SKM-1 (cell line): ENCODE results near the gene DTNA.

Source experiments
- DNase-seq: peaks from one replicate; lab custom pipeline; 2025; ENCODE audit not compliant: unreplicated experiment; lab: John Stamatoyannopoulos, UW

DTNA gene

DNA sequence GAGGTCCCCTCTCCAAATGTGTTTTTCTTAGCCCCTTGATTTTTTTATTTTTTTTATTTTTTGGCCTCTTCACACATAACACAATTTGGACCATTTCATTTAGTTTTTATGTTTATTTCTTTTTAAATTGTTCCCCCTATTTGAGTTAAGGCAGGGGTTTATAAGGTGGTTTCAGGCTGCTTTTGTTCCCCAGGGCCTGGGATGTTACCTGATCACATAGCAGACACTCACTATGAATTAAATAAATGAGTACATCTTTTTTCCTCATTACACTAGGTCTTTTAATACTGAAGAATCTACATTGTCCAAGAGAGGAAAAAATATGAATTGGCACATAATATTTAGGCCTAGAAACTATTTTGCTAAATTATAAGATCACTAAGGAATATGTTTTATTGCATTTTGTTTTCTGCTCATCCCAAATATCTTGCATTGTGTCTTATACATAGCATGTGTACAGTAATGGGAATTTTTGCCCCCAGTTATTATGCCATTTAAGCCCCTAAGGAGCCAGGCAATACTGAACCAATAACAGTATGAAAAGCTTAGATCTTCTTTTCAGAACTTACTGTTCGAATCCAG lies 218.7 kb downstream of the DTNA start:
- no peak for DNase-seq

GRCh38 chr18:34929336-34929780 lies 219.3 kb downstream of the DTNA start:
- DNase-seq: no peak

- no peak for DNase-seq
These were observed 222.3 kb downstream of the DTNA start for GRCh38 chr18:34932363-34932762.

- DNase-seq: no peak
These were observed 222.8 kb downstream of the DTNA start for GRCh38 chr18:34932792-34933466.

DNA sequence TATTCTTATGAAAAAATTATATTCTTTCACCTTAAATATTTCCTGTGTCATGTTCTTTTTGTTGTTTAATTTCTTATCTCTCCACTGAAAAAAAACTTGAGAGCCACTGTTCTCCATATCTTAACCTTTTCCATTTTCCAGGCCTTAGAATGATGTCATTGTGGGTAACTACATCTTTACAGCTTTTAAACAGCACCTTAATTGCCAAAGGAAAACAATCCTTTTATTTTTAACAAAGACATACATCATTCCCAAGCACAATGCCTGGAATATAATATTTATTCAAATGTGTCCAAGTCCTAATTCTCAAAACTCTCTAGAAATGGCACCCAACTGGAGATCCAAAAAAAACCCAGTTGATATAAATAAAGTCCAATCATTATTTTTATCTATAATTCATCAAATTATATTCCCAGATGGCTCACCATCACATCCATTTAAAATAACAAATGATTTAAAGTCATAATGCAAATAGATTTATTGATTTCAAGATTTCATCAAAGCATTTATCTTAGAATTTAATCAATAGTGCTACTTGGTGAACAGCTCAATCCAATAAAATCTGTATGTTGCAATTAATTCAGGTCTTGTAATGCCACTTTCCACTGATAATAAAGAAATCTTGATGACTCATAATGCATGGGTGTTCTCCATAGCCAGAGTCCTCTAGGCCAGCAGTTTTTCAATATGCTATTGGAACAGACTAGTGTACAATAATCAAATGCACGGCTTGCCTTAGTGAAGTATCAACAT lies 224.0 kb downstream of the DTNA start:
- DNase-seq: no peak

DNA sequence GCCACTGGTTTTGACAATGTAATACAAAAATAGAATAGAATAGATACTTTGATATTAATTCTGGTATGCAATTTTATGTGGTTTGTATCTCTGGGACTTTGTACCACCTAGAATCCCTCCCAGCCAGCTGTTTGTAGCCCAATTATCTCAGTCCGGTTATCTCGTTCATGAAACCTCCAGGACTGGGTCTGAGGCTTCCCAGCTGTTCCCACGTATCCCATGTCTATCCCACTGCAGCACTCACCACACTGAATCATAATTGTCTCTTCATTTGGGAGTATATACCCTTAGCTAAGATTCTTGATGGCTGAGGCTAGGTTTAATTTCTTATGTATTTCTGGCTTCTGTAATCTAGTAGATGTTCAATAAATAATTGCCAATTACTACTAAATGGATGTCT lies 226.7 kb downstream of the DTNA start:
- no peak for DNase-seq

- DNase-seq: no peak
These were observed 228.0 kb downstream of the DTNA start for GRCh38 chr18:34938090-34938489.
